ENCODE data around the gene WDR62. TPM values are rescaled to one million over a fixed set of nuclear protein-coding genes. Genes with fewer than 3 reads are reported as not detected.

Gene WDR62
- total and polyA plus RNA-seq, 10 of the 15 experiments (the other 5 are each of a cell fraction or from before 2014, with no cell fraction given) = 0.08 to 20.6 (median 10.9) TPM

DNA sequence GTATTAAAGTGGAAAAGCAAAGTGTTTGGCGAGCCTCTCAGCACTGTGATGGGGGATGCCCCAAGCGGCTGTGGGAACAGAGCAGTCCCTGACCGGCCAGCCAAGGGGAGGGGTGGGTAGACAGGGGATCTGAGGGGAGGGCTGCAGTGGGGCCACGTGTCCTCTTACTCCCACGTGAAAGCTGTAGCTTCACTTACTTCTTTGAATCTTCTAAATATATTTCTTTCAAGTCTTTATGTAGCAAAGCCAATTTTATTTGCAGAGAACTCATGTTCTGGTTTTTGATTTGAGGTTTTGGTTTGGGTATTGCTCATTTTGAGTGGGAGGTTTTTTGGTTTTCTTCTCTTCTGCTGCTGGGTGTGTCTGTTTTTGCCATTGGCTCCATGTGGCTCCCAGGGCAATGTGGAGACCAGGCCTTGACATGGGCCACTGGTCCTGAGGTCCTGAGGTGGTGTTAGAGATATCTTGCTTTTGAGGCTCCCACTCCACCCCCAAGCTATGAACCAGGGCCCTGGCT lies 38.5 kb downstream of the WDR62 start:
- Histone ChIP-seq H3K36me3 (ENCODE audit: control insufficient read depth in 2 of 2, insufficient read depth in 2 of 2, low read length in 1 of 2) (peaks cover 0 to 32% of the 10 kb centered on the region in 2 experiments), H3K79me2 (ENCODE audit: control insufficient read depth, insufficient read depth, low read length) (no peaks in the 10 kb centered on the region), H3K9ac (ENCODE audit: control insufficient read depth, insufficient read depth, low read length) (no peak overlapping the region), H3K4me1 (ENCODE audit: control insufficient read depth, insufficient read depth, low read length) (peaks cover 13% of the 10 kb centered on the region), H3K27ac (ENCODE audit: control insufficient read depth, insufficient read depth) (no peak overlapping the region), H2AFZ (ENCODE audit: control insufficient read depth, low read depth, low read length) (no peak overlapping the region; the same call in 1 of the 2 replicates), H3K9me3 (replicated peaks; ENCODE audit: control insufficient read depth, insufficient read depth, low read length) (no peaks in the 10 kb centered on the region), H3K4me3 (no peak overlapping the region), H3K4me2 (ENCODE audit: control insufficient read depth, insufficient read depth) (peak overlapping the region; percentile 38; the same call in 1 of the 2 replicates), H3K27me3 (replicated peaks in 1 of 2; ENCODE audit: control insufficient read depth in 2 of 2, insufficient read depth in 2 of 2, low read length in 1 of 2) (no peaks in the 10 kb centered on the region), H4K20me1 (ENCODE audit: control insufficient read depth, insufficient read depth) (no peaks in the 10 kb centered on the region)
- in situ Hi-C loops (cut with MboI) = no loop called here
- 0% methylated on average over 5 of the region's 5 CpGs for WGBS (ENCODE audit: insufficient coverage, insufficient replicate concordance, low lambda C conversion rate, missing lambda C conversion rate)
- ChIA-PET RAD21 (ENCODE audit: unreplicated experiment) (no interaction called here), CTCF (no interaction called here), SMC1A (ENCODE audit: uncharacterized antibody, unreplicated experiment) (no interaction called here), POLR2A (no interaction called here)
- ATAC-seq (peak; percentile 77), DNase-seq (ENCODE audit: low read depth, low spot score) (peak; percentile 19), FAIRE-seq (no peak)
- intact Hi-C loops (cut with micrococcal nuclease; ENCODE audit: unreplicated experiment) = no loop called here
- no TSS peak for BruUV-seq (replicated peaks)
- TF ChIP-seq JUND (IDR thresholded peaks at IDR 0.05; ENCODE audit: low read depth, low read length) = no peak
- no peak for TF ChIP-seq CHD4 (IDR thresholded peaks at IDR 0.05)
- no peak for TF ChIP-seq TCF12 (IDR thresholded peaks at IDR 0.05; ENCODE audit: low read depth, low read length)
- TF ChIP-seq ESRRA (IDR thresholded peaks at IDR 0.05; ENCODE audit: low read length) = no peak
- TF ChIP-seq ASH2L (IDR thresholded peaks at IDR 0.05; ENCODE audit: borderline replicate concordance, low read depth) = no peak
- TF ChIP-seq NFYA (IDR thresholded peaks at IDR 0.05; ENCODE audit: borderline replicate concordance, low read depth, low read length) = no peak
- TF ChIP-seq POLR2AphosphoS2 (IDR thresholded peaks at IDR 0.05; ENCODE audit: low read depth, low read length) = no peak
- TF ChIP-seq BACH1 (IDR thresholded peaks at IDR 0.05; ENCODE audit: borderline replicate concordance) = no peak
- TF ChIP-seq STAT3 (IDR thresholded peaks at IDR 0.05; ENCODE audit: low read depth, low read length) = no peak
- no peak for TF ChIP-seq TCF3 (IDR thresholded peaks at IDR 0.05; ENCODE audit: borderline replicate concordance, insufficient read depth, low read depth, low read length)
- no peak for TF ChIP-seq RB1 (IDR thresholded peaks at IDR 0.05; ENCODE audit: borderline replicate concordance)
- no peak for TF ChIP-seq MYB (IDR thresholded peaks at IDR 0.05; ENCODE audit: borderline replicate concordance, low read depth, low read length)
- 0 out of 2 replicates have a peak, but pooled peaks have one; percentile 15 for TF ChIP-seq MEF2A (IDR thresholded peaks at IDR 0.05; ENCODE audit: insufficient read depth, low read depth, low read length)
- no peak for TF ChIP-seq POLR2AphosphoS5 (IDR thresholded peaks at IDR 0.05; ENCODE audit: low read length)
- no peak for TF ChIP-seq ATF7 (IDR thresholded peaks at IDR 0.05; ENCODE audit: low read depth)
- peak; percentile 79 for TF ChIP-seq RAD51 (IDR thresholded peaks at IDR 0.05)
- no peak for TF ChIP-seq CBX5 (IDR thresholded peaks at IDR 0.05; ENCODE audit: low read depth)
- TF ChIP-seq DPF2 (IDR thresholded peaks at IDR 0.05) = no peak
- TF ChIP-seq MEF2B (IDR thresholded peaks at IDR 0.05; ENCODE audit: partially characterized antibody, poor library complexity, severe bottlenecking) = peak; percentile 45
- TF ChIP-seq, protein P1, sequence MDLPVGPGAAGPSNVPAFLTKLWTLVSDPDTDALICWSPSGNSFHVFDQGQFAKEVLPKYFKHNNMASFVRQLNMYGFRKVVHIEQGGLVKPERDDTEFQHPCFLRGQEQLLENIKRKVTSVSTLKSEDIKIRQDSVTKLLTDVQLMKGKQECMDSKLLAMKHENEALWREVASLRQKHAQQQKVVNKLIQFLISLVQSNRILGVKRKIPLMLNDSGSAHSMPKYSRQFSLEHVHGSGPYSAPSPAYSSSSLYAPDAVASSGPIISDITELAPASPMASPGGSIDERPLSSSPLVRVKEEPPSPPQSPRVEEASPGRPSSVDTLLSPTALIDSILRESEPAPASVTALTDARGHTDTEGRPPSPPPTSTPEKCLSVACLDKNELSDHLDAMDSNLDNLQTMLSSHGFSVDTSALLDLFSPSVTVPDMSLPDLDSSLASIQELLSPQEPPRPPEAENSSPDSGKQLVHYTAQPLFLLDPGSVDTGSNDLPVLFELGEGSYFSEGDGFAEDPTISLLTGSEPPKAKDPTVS (IDR thresholded peaks at IDR 0.05; ENCODE audit: low read depth, low read length) = no peak
- no peak for TF ChIP-seq RFX5 (IDR thresholded peaks at IDR 0.05; ENCODE audit: low read depth, low read length)
- no peak for TF ChIP-seq RELA (IDR thresholded peaks at IDR 0.05; ENCODE audit: borderline replicate concordance, partially characterized antibody)
- TF ChIP-seq, protein P2, sequence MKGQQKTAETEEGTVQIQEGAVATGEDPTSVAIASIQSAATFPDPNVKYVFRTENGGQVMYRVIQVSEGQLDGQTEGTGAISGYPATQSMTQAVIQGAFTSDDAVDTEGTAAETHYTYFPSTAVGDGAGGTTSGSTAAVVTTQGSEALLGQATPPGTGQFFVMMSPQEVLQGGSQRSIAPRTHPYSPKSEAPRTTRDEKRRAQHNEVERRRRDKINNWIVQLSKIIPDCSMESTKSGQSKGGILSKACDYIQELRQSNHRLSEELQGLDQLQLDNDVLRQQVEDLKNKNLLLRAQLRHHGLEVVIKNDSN (IDR thresholded peaks at IDR 0.05; ENCODE audit: borderline replicate concordance, extremely low read length, insufficient read depth, low read depth, low read length) = no peak
- TF ChIP-seq SPI1 (IDR thresholded peaks at IDR 0.05; ENCODE audit: borderline replicate concordance, insufficient read depth, low read depth, low read length) = no peak
- TF ChIP-seq, protein P3, sequence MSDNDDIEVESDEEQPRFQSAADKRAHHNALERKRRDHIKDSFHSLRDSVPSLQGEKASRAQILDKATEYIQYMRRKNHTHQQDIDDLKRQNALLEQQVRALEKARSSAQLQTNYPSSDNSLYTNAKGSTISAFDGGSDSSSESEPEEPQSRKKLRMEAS (IDR thresholded peaks at IDR 0.05; ENCODE audit: low read depth, low read length) = no peak
- TF ChIP-seq POU2F2 (IDR thresholded peaks at IDR 0.05; ENCODE audit: borderline replicate concordance, low read depth, low read length) = no peak
